GM04503 (cell line): ENCODE measurements around the gene GYS2.

Experiments
- DNase-seq: peaks from one replicate; pipeline ENCODE4 v3.0.0-alpha.2; 2012; ENCODE audit warnings: low read depth

GYS2 gene

GRCh38 chr12:21552635-21553328 lies 51.9 kb downstream of the GYS2 start:
- no peak for DNase-seq

GRCh38 chr12:21551841-21552465 lies 52.7 kb downstream of the GYS2 start:
- DNase-seq, result no peak

GRCh38 chr12:21547437-21547836 lies 57.2 kb downstream of the GYS2 start:
- no peak for DNase-seq

GRCh38 chr12:21546716-21547115 lies 57.9 kb downstream of the GYS2 start:
- DNase-seq, result no peak

- no peak for DNase-seq
Measured at GRCh38 chr12:21545557-21545956, 59.1 kb downstream of the GYS2 start.

GRCh38 chr12:21543151-21543550 lies 61.5 kb downstream of the GYS2 start:
- no peak for DNase-seq

- DNase-seq, result no peak
Measured at GRCh38 chr12:21542403-21542802, 62.2 kb downstream of the GYS2 start.

GRCh38 chr12:21541773-21542172 lies 62.9 kb downstream of the GYS2 start:
- no peak for DNase-seq

- no peak for DNase-seq
Measured at GRCh38 chr12:21539797-21540196, 64.8 kb downstream of the GYS2 start.

GRCh38 chr12:21538061-21538653 lies 66.5 kb downstream of the GYS2 start:
- no peak for DNase-seq

GRCh38 chr12:21529456-21529855 lies 75.2 kb downstream of the GYS2 start:
- DNase-seq, result no peak

- DNase-seq, result no peak
Measured at GRCh38 chr12:21528953-21529352, 75.7 kb downstream of the GYS2 start.

GRCh38 chr12:21527451-21528180 lies 77.0 kb downstream of the GYS2 start:
- DNase-seq, result no peak

- DNase-seq, result no peak
Measured at GRCh38 chr12:21526721-21527345, 77.8 kb downstream of the GYS2 start.

GRCh38 chr12:21526053-21526452 lies 78.6 kb downstream of the GYS2 start, which contains the start of gene SPX:
Gene SPX (plus strand): TSS chr12:21526296. CDS start chr12:21526473, 177 bp downstream.
- DNase-seq, result no peak

- no peak for DNase-seq
Measured at GRCh38 chr12:21523148-21523547, 81.5 kb downstream of the GYS2 start.

- no peak for DNase-seq
Measured at GRCh38 chr12:21521541-21521940, 83.1 kb downstream of the GYS2 start.

GRCh38 chr12:21518451-21518850 lies 86.2 kb downstream of the GYS2 start:
- DNase-seq, result no peak

- DNase-seq, result no peak
Measured at GRCh38 chr12:21516281-21516680, 88.4 kb downstream of the GYS2 start.

GRCh38 chr12:21509768-21510167 lies 94.9 kb downstream of the GYS2 start:
- no peak for DNase-seq

- no peak for DNase-seq
Measured at GRCh38 chr12:21507849-21508248, 96.8 kb downstream of the GYS2 start.

GRCh38 chr12:21505888-21506287 lies 98.8 kb downstream of the GYS2 start:
- DNase-seq, result no peak
